Spleen (tissue), 7 donors: Measurements from ENCODE around the gene QRSL1.

Experiments used
- POLR2A ChIP-seq, 3 donors: fragments of 450-650 bp; IDR thresholded peaks; one replicate each; pipeline ENCODE4 v1.5.1; 2017; ENCODE audit warnings: antibody characterized with exemption in 3 of 3, mild to moderate bottlenecking in 1 of 3
- POLR2AphosphoS5 ChIP-seq, 3 donors: sonication (generic); formaldehyde crosslinking; IDR thresholded peaks; one replicate each; pipeline ENCODE4 v1.5.1; 2017; ENCODE audit warnings: antibody characterized with exemption in 3 of 3
- TF ChIP-seq, protein P1 (sequence below), 11 experiments: fragments of 200-600 bp in 7 of 11; fragments of 450-650 bp in 4 of 11; sonication (generic) in 4 of 11; IDR thresholded peaks in 8 of 11; conservative IDR thresholded peaks in 3 of 11; 1 replicate in 7 of 11; 2 replicates in 4 of 11; pipeline versions ENCODE4 v1.4.0 to v1.8.0; 2016 to 2021; ENCODE audit warnings: antibody characterized with exemption in 11 of 11, inconsistent platforms in 4 of 11, mild to moderate bottlenecking in 1 of 11
- donor health status: DM: no; HTN: no; CAD: no; lungs with moderate emphysema.
- donor health status: DM: no; HTN: no; CAD: no.
- donor health status: DM: no; HTN: no; CAD: no.

GRCh38 chr6:106716966-106717365, 87.6 kb downstream of the QRSL1 start:
- TF ChIP-seq, protein P1, sequence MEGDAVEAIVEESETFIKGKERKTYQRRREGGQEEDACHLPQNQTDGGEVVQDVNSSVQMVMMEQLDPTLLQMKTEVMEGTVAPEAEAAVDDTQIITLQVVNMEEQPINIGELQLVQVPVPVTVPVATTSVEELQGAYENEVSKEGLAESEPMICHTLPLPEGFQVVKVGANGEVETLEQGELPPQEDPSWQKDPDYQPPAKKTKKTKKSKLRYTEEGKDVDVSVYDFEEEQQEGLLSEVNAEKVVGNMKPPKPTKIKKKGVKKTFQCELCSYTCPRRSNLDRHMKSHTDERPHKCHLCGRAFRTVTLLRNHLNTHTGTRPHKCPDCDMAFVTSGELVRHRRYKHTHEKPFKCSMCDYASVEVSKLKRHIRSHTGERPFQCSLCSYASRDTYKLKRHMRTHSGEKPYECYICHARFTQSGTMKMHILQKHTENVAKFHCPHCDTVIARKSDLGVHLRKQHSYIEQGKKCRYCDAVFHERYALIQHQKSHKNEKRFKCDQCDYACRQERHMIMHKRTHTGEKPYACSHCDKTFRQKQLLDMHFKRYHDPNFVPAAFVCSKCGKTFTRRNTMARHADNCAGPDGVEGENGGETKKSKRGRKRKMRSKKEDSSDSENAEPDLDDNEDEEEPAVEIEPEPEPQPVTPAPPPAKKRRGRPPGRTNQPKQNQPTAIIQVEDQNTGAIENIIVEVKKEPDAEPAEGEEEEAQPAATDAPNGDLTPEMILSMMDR (IDR thresholded peaks at IDR 0.05 in 8 of 11, conservative IDR thresholded peaks at IDR 0.05 in 3 of 11): no peak
- TF ChIP-seq POLR2AphosphoS5 (IDR thresholded peaks at IDR 0.05) (no peak), POLR2A (IDR thresholded peaks at IDR 0.05) (no peak)
